ENCODE data around the gene UBE2J1. TPM values are rescaled to one million over a fixed set of nuclear protein-coding genes. Genes with fewer than 3 reads are reported as not detected.

Gene UBE2J1
- polyA plus RNA-seq (2013), result 177 and 178 TPM in 2 replicates

- Histone ChIP-seq H3K18ac (ENCODE audit: low read length) (peak within 1 kb of the TSS; percentile 98), H2BK120ac (ENCODE audit: insufficient read depth, low read length, poor library complexity) (peak within 1 kb of the TSS; percentile 98), H4K12ac (ENCODE audit: low read depth, low read length) (peak within 1 kb of the TSS; percentile 96), H3K23ac (ENCODE audit: low read length) (no peak within 1 kb of the TSS), H3K14ac (ENCODE audit: low read length) (peak within 1 kb of the TSS; percentile 99), H3K4me3 (ENCODE audit: low read depth, low read length) (peak within 1 kb of the TSS; percentile 91), H3K4me2 (ENCODE audit: low read length) (peak within 1 kb of the TSS; percentile 68), H3K79me2 (ENCODE audit: control insufficient read depth, insufficient read depth, low read length, poor library complexity) (peaks cover 31% of the 10 kb centered on the region), H3K9ac (ENCODE audit: low read length) (peak within 1 kb of the TSS; percentile 97), H3K79me1 (ENCODE audit: low read length) (peaks cover 39% of the 10 kb centered on the region), H2AK5ac (ENCODE audit: low read length) (peak within 1 kb of the TSS; percentile 99), H4K91ac (ENCODE audit: low read depth, low read length) (peak within 1 kb of the TSS; percentile 93), H2AFZ (ENCODE audit: insufficient read depth, low read length, poor library complexity) (peak within 1 kb of the TSS; percentile 92), H2BK5ac (ENCODE audit: low read depth, low read length, poor library complexity) (peak within 1 kb of the TSS; percentile 98), H3K4me1 (ENCODE audit: control insufficient read depth in 1 of 2, insufficient read depth in 2 of 2, low read length in 2 of 2) (peaks cover 16 to 18% of the 10 kb centered on the region in 2 experiments), H3K27me3 (ENCODE audit: insufficient read depth, low read length) (no peaks in the 10 kb centered on the region), H3K9me3 (ENCODE audit: insufficient read depth, low read depth, low read length) (no peaks in the 10 kb centered on the region), H3K4ac (ENCODE audit: low read depth, low read length) (peak within 1 kb of the TSS; percentile 99), H3K27ac (ENCODE audit: low read depth, low read length) (peak within 1 kb of the TSS; percentile 98), H3K36me3 (ENCODE audit: control insufficient read depth in 1 of 2, insufficient read depth in 2 of 2, low read length in 2 of 2) (peaks cover 0 to 2% of the 10 kb centered on the region in 2 experiments), H4K8ac (ENCODE audit: low read depth, low read length) (peak within 1 kb of the TSS; percentile 96), H2BK12ac (ENCODE audit: low read length) (peak within 1 kb of the TSS; percentile 61)
- DNase-seq, result peak; percentile 97
- WGBS (ENCODE audit: extremely low coverage, insufficient coverage, insufficient read length), result no CpG with 5 or more reads among the region's 102 CpGs
These were observed at the start of gene UBE2J1 for GRCh38 chr6:89352278-89353117. TSS of gene UBE2J1 (minus strand) at chr6:89352722. CDS start at chr6:89352569, 153 bp downstream.

- H2BK12ac ChIP-seq (ENCODE audit: low read length), result no peak overlapping the region
- no peak overlapping the region for H3K4me2 ChIP-seq (ENCODE audit: low read length)
- no peak overlapping the region for H3K14ac ChIP-seq (ENCODE audit: low read length)
- no peaks in the 10 kb centered on the region for H3K36me3 ChIP-seq (ENCODE audit: control insufficient read depth in 1 of 2, insufficient read depth in 2 of 2, low read length in 2 of 2)
- no peak overlapping the region for H2AK5ac ChIP-seq (ENCODE audit: low read length)
- no peaks in the 10 kb centered on the region for H3K79me2 ChIP-seq (ENCODE audit: control insufficient read depth, insufficient read depth, low read length, poor library complexity)
- H3K27me3 ChIP-seq (ENCODE audit: insufficient read depth, low read length), result no peaks in the 10 kb centered on the region
- H4K8ac ChIP-seq (ENCODE audit: low read depth, low read length), result no peak overlapping the region
- no peak overlapping the region for H4K12ac ChIP-seq (ENCODE audit: low read depth, low read length)
- no peak overlapping the region for H3K9ac ChIP-seq (ENCODE audit: low read length)
- no peak overlapping the region for H3K4me3 ChIP-seq (ENCODE audit: low read depth, low read length)
- H3K18ac ChIP-seq (ENCODE audit: low read length), result no peak overlapping the region
- no peak overlapping the region for H3K4ac ChIP-seq (ENCODE audit: low read depth, low read length)
- H3K4me1 ChIP-seq (ENCODE audit: control insufficient read depth in 1 of 2, insufficient read depth in 2 of 2, low read length in 2 of 2), result no peaks in the 10 kb centered on the region
- no peak overlapping the region for H2BK120ac ChIP-seq (ENCODE audit: insufficient read depth, low read length, poor library complexity)
- no peak for DNase-seq
- no peaks in the 10 kb centered on the region for H3K79me1 ChIP-seq (ENCODE audit: low read length)
- H3K27ac ChIP-seq (ENCODE audit: low read depth, low read length), result no peak overlapping the region
- H3K9me3 ChIP-seq (ENCODE audit: insufficient read depth, low read depth, low read length), result no peaks in the 10 kb centered on the region
- no CpG with 5 or more reads among the region's 6 CpGs for WGBS (ENCODE audit: extremely low coverage, insufficient coverage, insufficient read length)
- H2AFZ ChIP-seq (ENCODE audit: insufficient read depth, low read length, poor library complexity), result no peak overlapping the region
- no peak overlapping the region for H2BK5ac ChIP-seq (ENCODE audit: low read depth, low read length, poor library complexity)
- no peak overlapping the region for H3K23ac ChIP-seq (ENCODE audit: low read length)
- H4K91ac ChIP-seq (ENCODE audit: low read depth, low read length), result no peak overlapping the region
These were observed 48.4 kb upstream of the UBE2J1 start for GRCh38 chr6:89400912-89401399.

- Histone ChIP-seq H3K79me2 (ENCODE audit: control insufficient read depth, insufficient read depth, low read length, poor library complexity) (no peaks in the 10 kb centered on the region), H3K18ac (ENCODE audit: low read length) (no peak overlapping the region), H3K27ac (ENCODE audit: low read depth, low read length) (no peak overlapping the region), H2BK12ac (ENCODE audit: low read length) (no peak overlapping the region), H3K79me1 (ENCODE audit: low read length) (no peaks in the 10 kb centered on the region), H2BK5ac (ENCODE audit: low read depth, low read length, poor library complexity) (no peak overlapping the region), H2AK5ac (ENCODE audit: low read length) (no peak overlapping the region), H2BK120ac (ENCODE audit: insufficient read depth, low read length, poor library complexity) (no peak overlapping the region), H3K23ac (ENCODE audit: low read length) (no peak overlapping the region), H2AFZ (ENCODE audit: insufficient read depth, low read length, poor library complexity) (no peak overlapping the region), H3K27me3 (ENCODE audit: insufficient read depth, low read length) (no peaks in the 10 kb centered on the region), H3K4me3 (ENCODE audit: low read depth, low read length) (no peak overlapping the region), H3K9me3 (ENCODE audit: insufficient read depth, low read depth, low read length) (no peaks in the 10 kb centered on the region), H3K9ac (ENCODE audit: low read length) (no peak overlapping the region), H3K4me2 (ENCODE audit: low read length) (no peak overlapping the region), H3K4ac (ENCODE audit: low read depth, low read length) (no peak overlapping the region), H4K8ac (ENCODE audit: low read depth, low read length) (no peak overlapping the region), H3K36me3 (ENCODE audit: control insufficient read depth in 1 of 2, insufficient read depth in 2 of 2, low read length in 2 of 2) (no peaks in the 10 kb centered on the region), H3K4me1 (ENCODE audit: control insufficient read depth in 1 of 2, insufficient read depth in 2 of 2, low read length in 2 of 2) (no peaks in the 10 kb centered on the region), H3K14ac (ENCODE audit: low read length) (no peak overlapping the region), H4K12ac (ENCODE audit: low read depth, low read length) (no peak overlapping the region), H4K91ac (ENCODE audit: low read depth, low read length) (no peak overlapping the region)
- no peak for DNase-seq
- no CpG with 5 or more reads among the region's 3 CpGs for WGBS (ENCODE audit: extremely low coverage, insufficient coverage, insufficient read length)
These were observed 47.5 kb upstream of the UBE2J1 start for GRCh38 chr6:89400050-89400449.

GRCh38 chr6:89398762-89399525, 46.4 kb upstream of the UBE2J1 start:
- Histone ChIP-seq H4K8ac (ENCODE audit: low read depth, low read length) (no peak overlapping the region), H3K9me3 (ENCODE audit: insufficient read depth, low read depth, low read length) (no peaks in the 10 kb centered on the region), H2BK120ac (ENCODE audit: insufficient read depth, low read length, poor library complexity) (no peak overlapping the region), H3K18ac (ENCODE audit: low read length) (no peak overlapping the region), H3K9ac (ENCODE audit: low read length) (no peak overlapping the region), H2BK12ac (ENCODE audit: low read length) (no peak overlapping the region), H3K4me2 (ENCODE audit: low read length) (no peak overlapping the region), H2AFZ (ENCODE audit: insufficient read depth, low read length, poor library complexity) (no peak overlapping the region), H4K91ac (ENCODE audit: low read depth, low read length) (no peak overlapping the region), H2BK5ac (ENCODE audit: low read depth, low read length, poor library complexity) (no peak overlapping the region), H3K4ac (ENCODE audit: low read depth, low read length) (no peak overlapping the region), H3K79me2 (ENCODE audit: control insufficient read depth, insufficient read depth, low read length, poor library complexity) (no peaks in the 10 kb centered on the region), H3K23ac (ENCODE audit: low read length) (no peak overlapping the region), H3K36me3 (ENCODE audit: control insufficient read depth in 1 of 2, insufficient read depth in 2 of 2, low read length in 2 of 2) (no peaks in the 10 kb centered on the region), H4K12ac (ENCODE audit: low read depth, low read length) (no peak overlapping the region), H3K14ac (ENCODE audit: low read length) (no peak overlapping the region), H3K27ac (ENCODE audit: low read depth, low read length) (no peak overlapping the region), H3K27me3 (ENCODE audit: insufficient read depth, low read length) (no peaks in the 10 kb centered on the region), H2AK5ac (ENCODE audit: low read length) (no peak overlapping the region), H3K79me1 (ENCODE audit: low read length) (no peaks in the 10 kb centered on the region), H3K4me3 (ENCODE audit: low read depth, low read length) (no peak overlapping the region), H3K4me1 (ENCODE audit: control insufficient read depth in 1 of 2, insufficient read depth in 2 of 2, low read length in 2 of 2) (no peaks in the 10 kb centered on the region)
- DNase-seq, result no peak
- WGBS (ENCODE audit: extremely low coverage, insufficient coverage, insufficient read length), result no CpG with 5 or more reads among the region's 7 CpGs

All from trophoblast cell (in vitro differentiated cells and primary cell).